ENCODE results near the gene RALB.

The RALB gene

DNA sequence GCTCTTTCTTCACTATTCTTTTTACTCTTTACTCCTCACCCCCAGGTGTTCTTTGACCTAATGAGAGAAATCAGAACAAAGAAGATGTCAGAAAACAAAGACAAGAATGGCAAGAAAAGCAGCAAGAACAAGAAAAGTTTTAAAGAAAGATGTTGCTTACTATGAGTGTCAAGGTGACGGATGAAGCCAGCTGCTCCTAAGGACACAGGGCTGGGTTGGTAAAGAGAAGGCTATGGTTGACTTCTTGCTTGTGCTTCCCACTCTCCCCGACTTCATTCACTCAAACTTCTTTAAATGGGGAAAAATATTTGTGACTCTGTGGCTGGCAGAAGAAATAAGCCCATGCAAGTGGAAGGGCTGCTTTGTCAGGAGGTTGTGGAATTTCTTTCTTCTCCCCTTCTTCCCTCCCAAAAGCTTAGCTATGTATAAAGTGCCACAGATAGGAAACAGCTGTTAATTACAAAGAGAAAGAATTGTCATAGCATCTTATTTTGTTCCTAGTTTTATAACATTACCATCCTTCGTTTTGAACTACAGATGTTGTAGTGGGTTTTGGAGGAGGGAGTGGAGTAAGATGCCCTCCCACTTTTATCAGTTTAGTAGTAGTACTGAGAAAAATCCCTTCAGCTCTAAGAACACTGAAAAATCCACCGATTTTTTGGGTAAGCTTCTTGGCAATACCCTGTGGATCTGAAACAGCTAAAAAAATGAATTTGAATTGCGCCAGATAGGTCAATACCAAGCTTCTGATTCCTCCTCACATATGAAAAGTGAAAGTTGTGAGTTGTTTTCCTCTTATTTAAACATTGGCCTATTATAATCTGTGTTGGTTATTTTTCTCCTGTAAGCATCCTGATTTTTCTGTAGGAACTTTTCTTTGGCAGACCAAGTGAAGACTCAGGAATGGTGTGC lies 40.7 kb downstream of the RALB start:
- DNase-seq (ENCODE audit: low read depth, low spot score), result no peak
- TF ChIP-seq, protein P1, sequence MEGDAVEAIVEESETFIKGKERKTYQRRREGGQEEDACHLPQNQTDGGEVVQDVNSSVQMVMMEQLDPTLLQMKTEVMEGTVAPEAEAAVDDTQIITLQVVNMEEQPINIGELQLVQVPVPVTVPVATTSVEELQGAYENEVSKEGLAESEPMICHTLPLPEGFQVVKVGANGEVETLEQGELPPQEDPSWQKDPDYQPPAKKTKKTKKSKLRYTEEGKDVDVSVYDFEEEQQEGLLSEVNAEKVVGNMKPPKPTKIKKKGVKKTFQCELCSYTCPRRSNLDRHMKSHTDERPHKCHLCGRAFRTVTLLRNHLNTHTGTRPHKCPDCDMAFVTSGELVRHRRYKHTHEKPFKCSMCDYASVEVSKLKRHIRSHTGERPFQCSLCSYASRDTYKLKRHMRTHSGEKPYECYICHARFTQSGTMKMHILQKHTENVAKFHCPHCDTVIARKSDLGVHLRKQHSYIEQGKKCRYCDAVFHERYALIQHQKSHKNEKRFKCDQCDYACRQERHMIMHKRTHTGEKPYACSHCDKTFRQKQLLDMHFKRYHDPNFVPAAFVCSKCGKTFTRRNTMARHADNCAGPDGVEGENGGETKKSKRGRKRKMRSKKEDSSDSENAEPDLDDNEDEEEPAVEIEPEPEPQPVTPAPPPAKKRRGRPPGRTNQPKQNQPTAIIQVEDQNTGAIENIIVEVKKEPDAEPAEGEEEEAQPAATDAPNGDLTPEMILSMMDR (IDR thresholded peaks at IDR 0.05; ENCODE audit: low read depth, low read length), result no peak
- no peak overlapping the region for H3K4me3 ChIP-seq (ENCODE audit: low read depth, low read length)
- in situ Hi-C loops (cut with HindIII; ENCODE audit: low sequenced_read_pairs), result no loop called here

DNA sequence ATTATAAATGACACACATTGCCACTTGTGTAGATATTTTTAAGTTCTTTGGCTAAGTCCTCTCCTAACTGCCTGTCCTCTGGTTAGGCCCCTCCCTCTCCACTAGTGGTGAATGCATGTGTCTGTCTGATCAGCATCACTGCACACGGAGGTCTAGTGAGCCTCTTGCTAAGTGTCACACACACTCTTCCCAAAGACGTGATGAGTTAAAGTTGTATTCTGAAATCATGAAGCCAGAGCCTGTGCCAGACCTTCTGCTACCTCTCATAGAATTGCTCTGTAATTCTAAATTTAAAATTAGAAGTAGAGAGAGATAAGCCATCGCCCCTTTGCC lies 41.3 kb downstream of the RALB start:
- in situ Hi-C loops (cut with HindIII; ENCODE audit: low sequenced_read_pairs), result no loop called here
- DNase-seq (ENCODE audit: low read depth, low spot score), result no peak
- TF ChIP-seq, protein P1 (IDR thresholded peaks at IDR 0.05; ENCODE audit: low read depth, low read length), result no peak
- no peak overlapping the region for H3K4me3 ChIP-seq (ENCODE audit: low read depth, low read length)

DNA sequence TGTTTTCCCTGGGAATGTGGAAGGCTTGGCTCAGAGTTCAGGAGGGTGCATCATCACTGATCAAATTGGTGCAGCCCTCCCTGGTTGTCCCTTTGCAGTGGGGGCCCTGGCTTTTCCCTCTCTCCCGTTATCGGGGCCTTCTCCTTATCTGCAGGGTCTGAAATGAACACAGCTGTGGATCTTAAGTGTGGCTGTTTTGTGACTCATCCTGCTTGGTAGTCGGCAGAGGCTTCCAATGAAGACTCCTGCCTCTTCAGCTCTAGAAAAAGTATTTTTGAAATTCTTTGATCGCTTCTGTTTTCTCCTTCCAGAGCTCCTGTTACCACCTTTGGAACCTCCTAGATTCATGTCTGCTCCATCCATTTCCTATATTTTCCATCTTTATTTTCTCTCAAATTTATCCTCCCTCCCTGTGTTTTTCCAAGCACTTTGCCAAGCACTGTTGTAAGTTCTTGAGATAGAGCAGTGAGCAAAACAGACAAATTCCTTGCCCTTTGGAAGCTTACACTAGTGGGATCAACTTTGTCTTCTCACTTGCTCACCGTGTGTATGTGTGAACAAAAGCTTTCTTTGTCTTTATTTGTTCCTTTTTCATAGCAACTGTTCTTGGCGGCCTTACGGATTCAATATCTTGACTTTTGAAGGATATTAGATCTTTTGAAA lies 45.7 kb downstream of the RALB start:
- no peak overlapping the region for H3K4me3 ChIP-seq (ENCODE audit: low read depth, low read length)
- TF ChIP-seq, protein P1 (IDR thresholded peaks at IDR 0.05; ENCODE audit: low read depth, low read length), result no peak
- DNase-seq (ENCODE audit: low read depth, low spot score), result peak; percentile 58
- in situ Hi-C loops (cut with HindIII; ENCODE audit: low sequenced_read_pairs), result no loop called here

DNA sequence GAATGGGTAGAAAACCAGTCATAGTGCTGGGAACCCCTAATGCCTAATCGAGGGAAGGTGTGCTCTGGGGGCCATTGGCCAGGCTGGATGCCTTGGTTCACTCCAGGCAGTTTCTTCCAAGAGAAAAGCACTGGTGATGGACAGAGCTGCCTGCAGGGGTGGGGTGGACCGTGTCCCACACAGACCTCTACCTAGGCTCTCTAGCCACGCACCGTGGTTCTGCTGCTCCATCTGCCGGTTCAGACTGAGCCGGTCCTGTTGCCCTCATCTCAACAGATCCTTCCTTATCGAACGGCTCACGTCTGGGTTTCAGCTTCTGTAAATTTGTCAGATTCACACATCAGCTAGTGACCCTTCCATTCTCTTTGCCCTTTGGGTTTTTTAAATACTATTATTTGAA lies 46.4 kb downstream of the RALB start:
- H3K4me3 ChIP-seq (ENCODE audit: low read depth, low read length), result no peak overlapping the region
- in situ Hi-C loops (cut with HindIII; ENCODE audit: low sequenced_read_pairs), result no loop called here
- DNase-seq (ENCODE audit: low read depth, low spot score), result no peak
- TF ChIP-seq, protein P1 (IDR thresholded peaks at IDR 0.05; ENCODE audit: low read depth, low read length), result no peak

DNA sequence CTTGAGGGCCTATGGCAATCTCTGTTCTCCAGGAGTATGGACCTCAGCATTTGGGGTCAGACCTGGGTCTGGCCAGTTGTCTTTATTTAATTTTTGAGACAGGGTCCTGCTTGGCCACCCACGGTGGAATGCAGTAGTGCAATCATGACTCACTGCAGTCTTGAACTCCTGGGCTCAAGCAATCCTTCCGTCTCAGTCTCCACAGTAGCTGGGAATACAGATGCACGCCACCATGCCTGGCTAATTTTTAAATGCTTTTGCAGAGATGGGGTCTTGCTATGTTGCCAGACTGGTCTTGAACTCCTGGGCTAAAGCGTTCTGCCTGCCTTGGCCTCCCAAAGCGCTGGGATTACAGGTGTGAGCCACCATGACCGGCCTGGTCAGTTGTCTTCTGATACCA lies 46.9 kb downstream of the RALB start:
- H3K4me3 ChIP-seq (ENCODE audit: low read depth, low read length), result no peak overlapping the region
- in situ Hi-C loops (cut with HindIII; ENCODE audit: low sequenced_read_pairs), result no loop called here
- TF ChIP-seq, protein P1 (IDR thresholded peaks at IDR 0.05; ENCODE audit: low read depth, low read length), result no peak
- no peak for DNase-seq (ENCODE audit: low read depth, low spot score)

DNA sequence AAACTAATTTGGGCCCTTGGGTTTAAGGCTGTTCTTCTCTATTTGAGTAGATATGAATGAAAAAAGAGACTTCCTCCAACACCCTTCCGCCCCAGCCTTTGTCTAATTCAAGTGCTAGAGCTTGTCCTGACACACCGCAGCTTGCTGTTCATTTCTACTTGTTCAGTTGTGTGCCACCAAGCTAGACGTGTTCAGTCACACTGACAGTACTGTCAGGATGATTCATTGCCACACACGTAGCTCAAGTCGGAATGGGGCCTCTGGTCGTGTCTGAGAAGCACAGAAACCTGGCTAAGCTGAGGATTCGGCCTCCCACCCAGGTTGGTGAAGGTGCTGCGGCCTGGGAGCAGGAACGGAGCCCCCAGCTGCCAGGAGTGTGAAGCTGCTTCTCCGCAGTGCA lies 47.7 kb downstream of the RALB start:
- in situ Hi-C loops (cut with HindIII; ENCODE audit: low sequenced_read_pairs), result no loop called here
- no peak for DNase-seq (ENCODE audit: low read depth, low spot score)
- H3K4me3 ChIP-seq (ENCODE audit: low read depth, low read length), result no peak overlapping the region
- TF ChIP-seq, protein P1 (IDR thresholded peaks at IDR 0.05; ENCODE audit: low read depth, low read length), result no peak

Data from astrocyte of the spinal cord (primary cell).